Activated CD8-positive, alpha-beta memory T cell treated with anti-CD3 and anti-CD28 coated beads, Interleukin-2, amount 50 U/mL, for 24 hours (primary cell): ENCODE results near the gene C1orf216.
"Not testable (repeated sequence)": the region's sequence is repeated elsewhere in the genome, so short reads cannot be mapped to it uniquely, and the experiment has no call there.

ENCODE experiments used
- DNase-seq: peaks from one replicate; pipeline ENCODE4 v3.0.0-alpha.2; 2020; ENCODE audit errors: extremely low read depth

C1orf216 gene

GRCh38 chr1:35706846-35707600 is 11.7 kb downstream of the C1orf216 start:
- DNase-seq, result no peak

DNA sequence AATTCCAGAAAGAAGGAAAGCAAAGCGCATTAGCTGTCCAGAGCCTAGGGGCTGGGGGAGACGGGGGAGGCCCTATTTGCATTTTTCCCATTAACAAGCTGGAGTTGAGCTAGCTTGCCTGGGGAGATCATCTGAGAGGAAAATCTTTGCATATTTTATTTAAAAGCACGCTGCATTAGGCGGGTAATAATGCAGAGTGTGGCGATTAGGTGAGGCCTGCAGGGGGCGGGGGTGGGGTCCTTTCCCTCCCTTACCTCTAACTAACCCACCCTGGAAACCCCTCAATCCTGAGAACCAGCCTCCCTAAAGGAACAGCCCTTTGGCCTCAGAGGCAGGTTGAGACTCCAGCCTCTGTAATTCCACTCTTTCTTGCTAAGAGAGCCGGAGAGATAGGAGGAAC is 16.2 kb downstream of the C1orf216 start:
- no peak for DNase-seq

GRCh38 chr1:35699152-35699551 is 19.5 kb downstream of the C1orf216 start:
- DNase-seq, result not testable (repeated sequence)

DNA sequence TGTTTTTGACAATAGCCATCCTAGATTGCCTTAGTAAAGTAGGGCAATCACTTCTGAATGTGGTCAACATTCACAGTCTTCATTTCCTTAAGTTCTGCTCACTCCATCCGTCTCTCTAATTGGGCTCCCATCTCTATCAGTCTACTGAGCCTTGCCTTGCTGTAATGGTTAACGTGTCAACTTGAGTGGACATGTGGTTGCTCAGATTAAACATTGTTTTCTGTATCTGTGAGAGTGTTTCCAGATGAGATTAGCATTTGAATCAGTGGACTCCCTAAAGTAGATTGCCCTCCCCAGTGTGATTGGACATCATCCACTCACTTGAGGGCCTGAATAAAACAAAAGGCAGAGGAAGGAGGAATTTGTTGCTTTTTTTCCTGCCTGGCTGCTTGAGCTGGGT is 26.4 kb downstream of the C1orf216 start:
- no peak for DNase-seq

GRCh38 chr1:35691571-35692220 is 27.0 kb downstream of the C1orf216 start:
- DNase-seq, result no peak

- no peak for DNase-seq
Measured at GRCh38 chr1:35691080-35691479, 27.6 kb downstream of the C1orf216 start.

- not testable (repeated sequence) for DNase-seq
Measured at GRCh38 chr1:35690103-35690502, 28.6 kb downstream of the C1orf216 start.

- DNase-seq, result no peak
Measured at GRCh38 chr1:35688161-35688560, 30.5 kb downstream of the C1orf216 start.

DNA sequence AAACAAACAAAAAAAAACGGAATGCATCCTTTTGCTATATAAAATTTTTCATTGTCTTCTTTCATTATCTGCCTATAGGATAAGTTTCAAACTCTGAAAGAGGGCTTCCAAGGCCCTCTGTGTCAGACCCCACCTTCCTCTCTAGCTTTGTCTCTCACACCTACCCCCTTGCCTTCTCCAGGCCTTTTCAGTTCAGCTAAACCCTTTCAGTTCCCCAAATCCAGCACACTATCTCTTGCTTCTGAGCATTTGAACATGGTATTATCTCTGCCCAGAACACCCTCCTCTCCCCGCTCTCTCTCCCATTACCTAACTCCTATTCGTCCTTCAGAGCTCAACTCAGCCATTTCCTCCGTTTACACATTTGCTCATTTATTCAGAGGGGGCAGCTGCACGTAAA is 35.7 kb downstream of the C1orf216 start:
- DNase-seq, result no peak

DNA sequence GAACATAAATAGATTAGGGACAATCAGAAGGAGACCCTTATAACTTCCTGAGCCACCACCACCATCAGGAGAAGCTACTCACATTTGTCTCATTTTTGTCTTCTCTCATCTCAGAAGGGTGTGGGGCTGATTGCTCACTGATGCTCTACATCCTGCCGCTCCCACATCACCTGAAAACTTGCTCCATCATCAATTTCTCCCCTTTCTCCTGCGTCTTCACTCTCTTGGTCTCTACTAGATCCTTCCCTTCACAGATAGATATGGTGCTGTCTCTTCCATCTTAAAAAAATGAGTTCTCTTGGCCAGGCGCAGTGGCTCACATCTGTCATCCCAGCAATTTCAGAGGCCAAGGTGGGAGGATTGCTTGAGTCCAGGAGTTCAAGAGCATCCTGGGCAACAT is 38.4 kb downstream of the C1orf216 start:
- DNase-seq, result no peak

- no peak for DNase-seq
Measured at GRCh38 chr1:35675773-35676172, 42.9 kb downstream of the C1orf216 start.

DNA sequence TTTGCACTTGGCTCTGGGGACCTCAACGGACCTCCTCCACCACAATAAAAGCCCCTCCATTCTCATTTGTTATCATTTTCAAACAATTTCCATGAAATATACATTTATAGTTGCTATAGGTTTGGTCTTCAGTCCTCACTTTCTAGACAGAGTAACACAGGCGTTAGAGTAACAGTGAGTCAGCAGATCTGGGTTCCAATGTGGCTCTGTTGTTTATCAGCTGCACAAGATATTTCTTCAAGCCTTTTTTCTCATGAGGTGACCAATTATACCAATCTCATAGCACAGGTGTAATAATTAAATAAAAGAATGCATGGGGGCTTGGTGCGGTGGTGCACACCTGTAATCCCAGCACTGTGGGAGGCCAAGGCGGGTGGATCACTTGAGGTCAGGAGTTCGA is 44.6 kb downstream of the C1orf216 start:
- no peak for DNase-seq

DNA sequence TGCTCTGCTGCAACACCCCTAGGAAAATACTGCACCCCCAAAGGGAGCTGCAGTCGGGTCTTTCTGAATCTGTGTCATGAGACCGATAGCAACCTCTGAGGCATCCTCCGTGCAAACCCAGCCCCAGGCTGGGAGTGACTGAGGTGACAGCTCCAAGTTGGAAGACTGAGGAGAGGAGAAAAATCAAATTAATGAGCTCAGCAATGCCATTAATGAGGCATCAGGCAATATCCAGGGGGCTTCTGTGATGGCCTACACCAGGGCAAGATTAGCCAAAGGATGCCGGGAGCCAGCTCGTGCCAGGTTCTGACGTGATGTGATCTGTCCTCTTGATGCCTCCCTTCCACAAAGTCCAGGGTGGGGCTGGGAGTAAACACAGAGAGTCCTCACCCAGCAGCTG is 46.6 kb downstream of the C1orf216 start:
- no peak for DNase-seq

DNA sequence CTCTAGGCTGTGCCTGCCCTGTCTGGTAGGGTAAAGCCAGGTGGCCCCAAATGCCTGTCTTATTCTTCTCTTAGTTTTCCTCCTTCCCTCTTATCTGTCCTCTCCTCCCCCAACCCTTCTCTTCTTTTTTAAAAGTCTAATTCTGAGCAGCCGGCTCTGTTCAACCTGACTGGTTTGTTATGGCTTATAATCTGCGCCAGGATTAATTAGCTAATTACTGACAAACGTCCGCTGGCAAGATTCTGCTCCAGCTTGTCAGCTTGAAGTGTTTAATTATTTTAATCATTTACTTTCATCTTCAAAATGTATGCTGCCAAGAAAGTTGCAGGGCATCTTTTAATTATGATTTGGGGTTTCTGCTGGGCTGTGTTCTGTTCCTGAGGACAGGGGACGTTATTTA is 50.2 kb downstream of the C1orf216 start:
- DNase-seq, result no peak

GRCh38 chr1:35666916-35667315 is 51.8 kb downstream of the C1orf216 start:
- DNase-seq, result no peak

DNA sequence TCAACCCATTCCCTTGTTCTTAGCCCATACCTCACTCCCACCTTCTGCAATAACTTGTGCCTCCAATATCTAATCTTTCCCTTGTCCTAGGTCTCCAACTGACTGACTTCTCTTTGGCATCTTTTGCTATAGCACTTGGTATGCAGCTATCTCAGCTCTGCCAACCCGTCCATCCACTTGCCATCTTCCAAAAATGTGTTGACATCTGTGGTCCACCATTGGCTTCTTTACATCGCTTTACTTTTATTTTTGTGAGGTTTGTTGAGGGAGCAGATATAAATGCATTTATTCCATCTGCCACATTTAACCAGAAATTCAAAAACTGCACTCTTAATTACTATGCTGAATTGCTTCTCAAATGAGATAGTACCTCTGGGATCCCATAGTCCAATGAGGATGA is 52.5 kb downstream of the C1orf216 start:
- DNase-seq, result no peak
